ENCODE results near the gene RNF126.

GRCh38 chr19:653425-653824 lies 9.6 kb downstream of the RNF126 start:
- TF ChIP-seq CTCF (IDR thresholded peaks at IDR 0.05; ENCODE audit: low read length) (no peak), EZH2 (IDR thresholded peaks at IDR 0.05; ENCODE audit: borderline replicate concordance, low read length) (no peak)
